IPS-18c (cell line): Measurements from ENCODE around the gene ATP11A.
A peak's percentile ranks its signal among the peaks of the same experiment; 100 is the strongest.
"Not testable (repeated sequence)": the region's sequence is repeated elsewhere in the genome, so short reads cannot be mapped to it uniquely, and the experiment has no call there.

Experiments
- H3K4me3 ChIP-seq: 2 replicates; pipeline ENCODE4 v1.7.0; 2013; ENCODE audit warnings: low read depth, mild to moderate bottlenecking, low read length, moderate library complexity; ENCODE audit not compliant: insufficient read depth
- H3K9me3 ChIP-seq: one replicate; pipeline ENCODE4 v1.6.1; 2013; ENCODE audit warnings: mild to moderate bottlenecking, low read length, moderate library complexity; ENCODE audit not compliant: control insufficient read depth, insufficient read depth

Gene ATP11A

GRCh38 chr13:112702341-112702985 lies 12.6 kb downstream of the ATP11A start:
- H3K4me3 ChIP-seq: no peak overlapping the region
- no peaks in the 10 kb centered on the region for H3K9me3 ChIP-seq

- H3K9me3 ChIP-seq: no peaks in the 10 kb centered on the region
- no peak overlapping the region for H3K4me3 ChIP-seq
Measured at GRCh38 chr13:112702986-112703379, 13.1 kb downstream of the ATP11A start.

GRCh38 chr13:112703449-112704284 lies 13.8 kb downstream of the ATP11A start:
- H3K9me3 ChIP-seq: no peaks in the 10 kb centered on the region
- H3K4me3 ChIP-seq: no peak overlapping the region

GRCh38 chr13:112704308-112705145 lies 14.7 kb downstream of the ATP11A start:
- H3K4me3 ChIP-seq: no peak overlapping the region
- H3K9me3 ChIP-seq: no peaks in the 10 kb centered on the region

- Histone ChIP-seq H3K4me3 (no peak overlapping the region), H3K9me3 (no peaks in the 10 kb centered on the region)
Measured at GRCh38 chr13:112705286-112705685, 15.4 kb downstream of the ATP11A start.

- H3K4me3 ChIP-seq: no peak overlapping the region
- no peaks in the 10 kb centered on the region for H3K9me3 ChIP-seq
Measured at GRCh38 chr13:112706171-112706570, 16.3 kb downstream of the ATP11A start.

- Histone ChIP-seq H3K4me3 (no peak overlapping the region), H3K9me3 (no peaks in the 10 kb centered on the region)
Measured at GRCh38 chr13:112708560-112709240, 18.9 kb downstream of the ATP11A start.

- H3K9me3 ChIP-seq, H3K4me3 ChIP-seq: not testable (repeated sequence)
Measured at GRCh38 chr13:112709316-112709715, 19.5 kb downstream of the ATP11A start.

- Histone ChIP-seq H3K4me3 (no peak overlapping the region), H3K9me3 (no peaks in the 10 kb centered on the region)
Measured at GRCh38 chr13:112709825-112710783, 20.3 kb downstream of the ATP11A start.

GRCh38 chr13:112710855-112711527 lies 21.2 kb downstream of the ATP11A start:
- H3K4me3 ChIP-seq: no peak overlapping the region
- no peaks in the 10 kb centered on the region for H3K9me3 ChIP-seq

- H3K4me3 ChIP-seq: peak overlapping the region; percentile 38
- no peaks in the 10 kb centered on the region for H3K9me3 ChIP-seq
Measured at GRCh38 chr13:112711528-112712265, 21.9 kb downstream of the ATP11A start.

GRCh38 chr13:112712451-112713207 lies 22.8 kb downstream of the ATP11A start:
- no peaks in the 10 kb centered on the region for H3K9me3 ChIP-seq
- no peak overlapping the region; the same call in 1 of the 2 replicates for H3K4me3 ChIP-seq

GRCh38 chr13:112713517-112714253 lies 23.8 kb downstream of the ATP11A start:
- no peaks in the 10 kb centered on the region for H3K9me3 ChIP-seq
- H3K4me3 ChIP-seq: no peak overlapping the region
